Osteoblast (primary cell): ENCODE results near the gene SEC14L6. TPM values are rescaled to one million over a fixed set of nuclear protein-coding genes. Genes with fewer than 3 reads are reported as not detected.

Experiments
- DNase-seq: peaks from one replicate; pipeline ENCODE4 v3.0.0; 2011; ENCODE audit warnings: low spot score, mixed read lengths; ENCODE audit not compliant: insufficient read length; ENCODE audit errors: missing footprints
- H2AFZ ChIP-seq: 2 replicates; pipeline ENCODE4 v1.6.0; 2011; ENCODE audit warnings: mild to moderate bottlenecking, low read length
- H3K27ac ChIP-seq: 2 replicates; pipeline ENCODE4 v1.5.1; 2011; ENCODE audit warnings: mild to moderate bottlenecking, low read depth, low read length, moderate library complexity
- H3K27me3 ChIP-seq: 2 replicates; pipeline ENCODE4 v1.6.0; 2012; ENCODE audit warnings: mild to moderate bottlenecking, control low read depth, inconsistent platforms, low read length, moderate library complexity; ENCODE audit not compliant: insufficient read depth
- H3K36me3 ChIP-seq: 2 replicates; pipeline ENCODE4 v1.5.1; 2011; ENCODE audit warnings: mild to moderate bottlenecking, low read length, control low read depth, moderate library complexity; ENCODE audit not compliant: insufficient read depth
- H3K4me1 ChIP-seq: 2 replicates; pipeline ENCODE4 v1.5.1; 2011; ENCODE audit warnings: mild to moderate bottlenecking, low read length, control low read depth, moderate library complexity; ENCODE audit not compliant: insufficient read depth
- H3K4me2 ChIP-seq: 2 replicates; pipeline ENCODE4 v1.6.0; 2011; ENCODE audit warnings: mild to moderate bottlenecking, low read length; ENCODE audit not compliant: insufficient read depth
- H3K4me3 ChIP-seq: fragments of 200-600 bp; sonication (generic); 3 replicates; pipeline ENCODE4 v1.5.1; 2012; ENCODE audit warnings: mild to moderate bottlenecking, low read length, inconsistent platforms; ENCODE audit not compliant: insufficient read depth
- H3K79me2 ChIP-seq: 2 replicates; pipeline ENCODE4 v1.6.0; 2012; ENCODE audit warnings: mild to moderate bottlenecking, low read length, control low read depth, inconsistent platforms; ENCODE audit not compliant: insufficient read depth
- H3K9me3 ChIP-seq: 2 replicates; pipeline ENCODE4 v1.5.1; 2011; ENCODE audit warnings: low read depth, low read length, control low read depth
- H4K20me1 ChIP-seq: 2 replicates; pipeline ENCODE4 v1.6.0; 2012; ENCODE audit warnings: mild to moderate bottlenecking, low read length, control low read depth; ENCODE audit not compliant: insufficient read depth
- CTCF ChIP-seq: IDR thresholded peaks from 2 replicates; pipeline ENCODE4 v1.5.1; 2011; ENCODE audit warnings: mild to moderate bottlenecking, low read depth, low read length, moderate library complexity; ENCODE audit errors: extremely low read depth
- total RNA-seq: library from RNA; depleted of rRNA; stranded (reverse); fragments of >200 nt; gene quantifications from 2 replicates; pipeline ENCODE4 v1.2.3, GENCODE V29; 2012

SEC14L6 gene
- total RNA-seq, 1 donor, result not detected

GRCh38 chr22:30516273-30516672, 30.3 kb downstream of the SEC14L6 start:
- no peaks in the 10 kb centered on the region for H4K20me1 ChIP-seq
- no peak overlapping the region for H3K4me3 ChIP-seq
- no peak for DNase-seq
- no peaks in the 10 kb centered on the region for H3K9me3 ChIP-seq
- peaks cover 13% of the 10 kb centered on the region for H3K27me3 ChIP-seq
- H3K4me2 ChIP-seq, result no peak overlapping the region
- no peaks in the 10 kb centered on the region for H3K36me3 ChIP-seq
- no peak overlapping the region for H3K27ac ChIP-seq
- H2AFZ ChIP-seq, result no peak overlapping the region
- H3K79me2 ChIP-seq, result no peaks in the 10 kb centered on the region
- H3K4me1 ChIP-seq, result no peaks in the 10 kb centered on the region
- no peak for TF ChIP-seq CTCF

GRCh38 chr22:30514252-30514651, 32.3 kb downstream of the SEC14L6 start:
- Histone ChIP-seq H4K20me1 (no peaks in the 10 kb centered on the region), H3K79me2 (no peaks in the 10 kb centered on the region), H3K36me3 (no peaks in the 10 kb centered on the region), H3K27ac (no peak overlapping the region), H2AFZ (no peak overlapping the region), H3K4me2 (no peak overlapping the region), H3K27me3 (peaks cover 21% of the 10 kb centered on the region), H3K4me3 (no peak overlapping the region), H3K4me1 (no peaks in the 10 kb centered on the region), H3K9me3 (no peaks in the 10 kb centered on the region)
- DNase-seq, result no peak
- no peak for TF ChIP-seq CTCF

GRCh38 chr22:30513462-30513861, 33.1 kb downstream of the SEC14L6 start:
- Histone ChIP-seq H3K4me3 (no peak overlapping the region), H3K4me2 (no peak overlapping the region), H3K27ac (no peak overlapping the region), H3K79me2 (no peaks in the 10 kb centered on the region), H2AFZ (no peak overlapping the region), H3K9me3 (no peaks in the 10 kb centered on the region), H4K20me1 (no peaks in the 10 kb centered on the region), H3K36me3 (no peaks in the 10 kb centered on the region), H3K27me3 (peaks cover 21% of the 10 kb centered on the region), H3K4me1 (no peaks in the 10 kb centered on the region)
- no peak for TF ChIP-seq CTCF
- DNase-seq, result no peak

- Histone ChIP-seq H3K4me3 (no peak overlapping the region), H2AFZ (no peak overlapping the region), H3K27me3 (peaks cover 22% of the 10 kb centered on the region), H3K27ac (no peak overlapping the region), H3K4me1 (no peaks in the 10 kb centered on the region), H3K79me2 (no peaks in the 10 kb centered on the region), H4K20me1 (no peaks in the 10 kb centered on the region), H3K9me3 (no peaks in the 10 kb centered on the region), H3K36me3 (no peaks in the 10 kb centered on the region), H3K4me2 (no peak overlapping the region)
- no peak for TF ChIP-seq CTCF
- DNase-seq, result no peak
These were observed 34.6 kb downstream of the SEC14L6 start for GRCh38 chr22:30511911-30512310.
